Measurements from ENCODE around the gene ZNF853. TPM values are rescaled to one million over a fixed set of nuclear protein-coding genes. Genes with fewer than 3 reads are reported as not detected.

The ZNF853 gene
- total and polyA plus RNA-seq, 12 donors, result 1.2 to 15.3 (median 4.7) TPM

GRCh38 chr7:6649241-6649961 lies 34.0 kb downstream of the ZNF853 start:
- DNase-seq, result no peak
- Histone ChIP-seq H3K27ac (no peak overlapping the region), H3K36me3 (replicated peaks in 1 of 2) (peaks cover 0 to 38% of the 10 kb centered on the region in 2 donors), H3K4me1 (replicated peaks in 1 of 2) (no peaks in the 10 kb centered on the region), H3K27me3 (no peaks in the 10 kb centered on the region), H3K9me3 (replicated peaks in 1 of 3) (no peaks in the 10 kb centered on the region), H3K4me3 (no peak overlapping the region)
- WGBS, 4 donors, result 30 to 77% (median 70%) methylated on average over 4 to 13 of the region's 13 CpGs
- intact Hi-C loops (cut with DNase I), result no loop called here
- TF ChIP-seq POLR2A (IDR thresholded peaks at IDR 0.05) (no peak), CTCF (IDR thresholded peaks at IDR 0.05) (no peak)

GRCh38 chr7:6650086-6650485 lies 34.7 kb downstream of the ZNF853 start:
- WGBS, 4 donors, result 91 to 98% (median 96%) methylated on average over 8 to 10 of the region's 10 CpGs
- Histone ChIP-seq H3K27ac (no peak overlapping the region), H3K4me3 (no peak overlapping the region), H3K9me3 (replicated peaks in 1 of 3) (no peaks in the 10 kb centered on the region), H3K4me1 (replicated peaks in 1 of 2) (no peaks in the 10 kb centered on the region), H3K36me3 (replicated peaks in 1 of 2) (peaks cover 0 to 38% of the 10 kb centered on the region in 2 donors), H3K27me3 (no peaks in the 10 kb centered on the region)
- intact Hi-C loops (cut with DNase I), result no loop called here
- TF ChIP-seq CTCF (IDR thresholded peaks at IDR 0.05) (no peak), POLR2A (IDR thresholded peaks at IDR 0.05) (no peak)
- DNase-seq, result no peak

GRCh38 chr7:6650521-6651011 lies 35.2 kb downstream of the ZNF853 start:
- Histone ChIP-seq H3K4me1 (replicated peaks in 1 of 2) (no peaks in the 10 kb centered on the region), H3K36me3 (replicated peaks in 1 of 2) (peaks cover 0 to 35% of the 10 kb centered on the region in 2 donors), H3K9me3 (replicated peaks in 1 of 3) (no peaks in the 10 kb centered on the region), H3K4me3 (no peak overlapping the region), H3K27me3 (no peaks in the 10 kb centered on the region), H3K27ac (no peak overlapping the region)
- DNase-seq, result no peak
- no peak for TF ChIP-seq POLR2A (IDR thresholded peaks at IDR 0.05)
- TF ChIP-seq CTCF (IDR thresholded peaks at IDR 0.05), result no peak
- intact Hi-C loops (cut with DNase I), result no loop called here
- 94 to 98% (median 96%) methylated on average over 6 to 12 of the region's 12 CpGs for WGBS, 4 donors

GRCh38 chr7:6651851-6652445 lies 36.5 kb downstream of the ZNF853 start:
- Histone ChIP-seq H3K9me3 (replicated peaks in 1 of 3) (no peaks in the 10 kb centered on the region), H3K4me1 (replicated peaks in 1 of 2) (no peaks in the 10 kb centered on the region), H3K27ac (no peak overlapping the region), H3K36me3 (replicated peaks in 1 of 2) (peaks cover 0 to 28% of the 10 kb centered on the region in 2 donors), H3K4me3 (no peak overlapping the region), H3K27me3 (no peaks in the 10 kb centered on the region)
- WGBS, 4 donors, result 96 to 97% (median 97%) methylated on average over 14 to 32 of the region's 32 CpGs
- DNase-seq, result peak in 1 of 7 donors; percentile 11
- intact Hi-C loops (cut with DNase I), result no loop called here
- TF ChIP-seq POLR2A (IDR thresholded peaks at IDR 0.05) (no peak), CTCF (IDR thresholded peaks at IDR 0.05) (no peak)
